Stimulated activated CD4-positive, alpha-beta T cell treated with anti-CD3 and anti-CD28 coated beads, Interleukin-15, amount 100 ng/mL, for 1 hour (primary cell): ENCODE measurements around the gene ENC1.

Experiments
- DNase-seq, 2 donors: peaks; one replicate each; pipeline ENCODE4 v3.0.0-alpha.2; 2020; ENCODE audit warnings: low read depth in 1 of 2, low spot score in 1 of 2

Gene ENC1

DNA sequence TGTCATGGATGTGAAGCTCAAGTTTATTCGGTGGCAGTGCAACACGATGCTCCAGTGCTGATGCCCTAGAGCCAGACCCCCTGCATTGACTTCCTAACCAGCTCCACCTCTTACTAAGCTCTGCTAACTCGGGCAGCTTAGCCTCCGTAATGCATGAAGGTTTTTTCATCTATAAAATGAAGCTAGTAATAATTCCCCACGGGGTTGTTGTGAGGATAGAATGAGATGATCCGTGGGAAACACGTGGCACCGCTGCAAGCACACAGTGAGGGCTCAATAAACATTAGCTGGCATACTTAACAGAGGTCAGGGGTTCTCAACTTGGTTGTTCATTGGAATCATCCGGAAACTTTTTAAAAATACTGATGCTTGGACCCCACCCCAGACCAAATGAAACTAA, 6.8 kb downstream of the ENC1 start:
- DNase-seq, result no peak

DNA sequence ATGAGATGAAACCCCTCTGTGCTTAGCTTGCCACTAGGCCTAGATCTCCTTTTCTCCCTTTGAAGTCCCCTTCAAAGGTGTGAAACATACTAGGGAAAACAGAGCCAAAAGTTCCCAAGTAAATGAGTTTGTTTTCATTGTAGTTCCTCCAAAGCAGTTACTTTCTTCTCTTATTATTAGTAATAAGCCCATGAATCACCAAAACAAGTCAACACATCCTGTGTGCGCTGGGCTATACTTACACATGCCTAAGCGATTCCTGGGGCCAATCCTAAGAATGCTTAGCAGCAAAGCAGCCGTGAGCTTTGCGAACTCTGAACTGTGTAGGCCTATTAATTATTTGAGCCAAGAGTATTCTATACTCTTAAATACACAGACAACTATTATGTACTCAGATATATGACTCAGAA, 7.6 kb downstream of the ENC1 start:
- no peak for DNase-seq

DNA sequence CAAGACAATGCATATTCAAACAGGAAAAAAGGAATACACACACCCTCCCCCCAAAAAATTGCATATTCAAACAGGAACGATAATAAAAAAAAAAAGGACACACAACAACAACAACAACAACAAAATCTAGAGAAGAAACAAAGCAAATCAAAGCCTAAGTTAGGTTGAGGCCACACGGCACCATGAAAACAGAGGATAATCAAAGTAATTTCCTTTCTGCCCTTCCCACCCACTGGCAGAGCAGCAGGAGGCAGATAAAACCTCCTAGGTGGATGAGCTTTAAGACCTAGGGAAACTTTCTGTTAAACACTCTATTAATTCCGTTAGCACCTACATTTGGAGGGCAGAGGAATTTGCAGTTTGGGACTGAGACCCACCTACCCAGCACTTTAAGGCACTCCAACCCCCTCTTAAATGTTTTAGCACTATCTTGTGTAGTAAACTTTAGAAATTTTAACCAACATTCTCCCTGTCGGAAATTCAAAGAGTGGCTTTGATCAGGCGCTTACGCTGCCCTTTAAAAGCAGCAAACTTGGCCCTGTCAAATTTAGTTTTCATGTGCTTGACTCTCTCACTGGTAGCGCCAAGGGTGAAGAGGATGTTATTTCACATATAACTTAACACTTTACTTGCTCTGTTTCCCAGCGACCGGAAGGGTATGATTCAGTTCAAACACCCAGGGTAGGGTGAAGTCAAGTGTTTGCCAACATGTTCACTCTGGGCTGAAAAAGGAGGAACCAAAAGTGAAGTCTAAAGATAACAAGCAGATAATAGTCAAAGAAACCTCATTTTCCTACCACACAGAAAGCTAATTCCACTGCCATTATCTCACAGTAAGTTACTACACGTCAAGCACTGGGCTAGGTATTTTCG, 9.2 kb downstream of the ENC1 start:
- no peak for DNase-seq

DNA sequence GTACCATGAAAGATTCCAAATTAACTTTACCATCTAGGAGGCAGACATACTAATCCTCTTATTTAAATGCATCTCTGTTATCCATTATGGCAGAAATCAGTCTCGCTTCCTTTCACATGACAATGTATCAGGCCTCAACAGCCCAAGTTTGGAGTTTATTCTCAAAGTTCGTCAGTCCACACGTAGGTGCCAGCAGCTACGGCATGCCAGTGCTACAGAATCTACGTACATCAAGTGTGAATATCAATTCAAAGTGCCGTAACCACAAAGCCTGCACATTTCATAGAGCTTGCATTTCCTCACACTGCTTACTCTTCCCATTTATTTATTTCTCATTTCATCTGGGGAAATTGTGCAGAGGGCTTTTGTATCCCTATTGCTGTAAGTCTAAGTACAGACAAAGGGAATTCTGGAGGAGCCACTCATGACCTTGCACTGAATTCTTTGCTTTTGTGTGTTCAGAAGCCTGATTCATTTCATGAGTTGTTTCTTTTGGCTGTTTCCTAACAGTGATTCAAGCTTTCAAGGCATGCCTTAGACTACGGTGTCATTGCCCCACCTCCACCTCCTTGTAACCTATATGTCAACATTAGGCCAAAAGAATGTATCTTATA, 10.0 kb downstream of the ENC1 start:
- no peak for DNase-seq

DNA sequence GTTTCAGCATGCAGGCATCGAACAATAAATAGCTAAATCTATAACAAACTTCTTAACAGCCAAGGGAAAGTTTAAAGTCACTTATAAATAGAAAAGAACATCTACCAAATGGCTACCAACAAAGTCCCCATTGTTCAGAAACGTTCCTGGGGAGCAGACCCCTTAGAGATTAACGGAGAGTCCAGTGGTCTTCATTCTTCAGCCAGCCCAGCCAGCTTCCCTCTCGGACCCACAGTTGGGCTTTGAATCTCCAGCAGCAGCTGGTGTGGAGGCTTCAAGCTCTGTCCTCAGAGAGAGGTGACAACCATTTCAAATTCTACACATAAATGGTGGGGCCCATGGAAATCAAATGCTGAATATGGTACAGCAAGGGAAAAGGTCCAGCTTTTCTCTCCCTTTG, 11.2 kb downstream of the ENC1 start:
- DNase-seq, result no peak

DNA sequence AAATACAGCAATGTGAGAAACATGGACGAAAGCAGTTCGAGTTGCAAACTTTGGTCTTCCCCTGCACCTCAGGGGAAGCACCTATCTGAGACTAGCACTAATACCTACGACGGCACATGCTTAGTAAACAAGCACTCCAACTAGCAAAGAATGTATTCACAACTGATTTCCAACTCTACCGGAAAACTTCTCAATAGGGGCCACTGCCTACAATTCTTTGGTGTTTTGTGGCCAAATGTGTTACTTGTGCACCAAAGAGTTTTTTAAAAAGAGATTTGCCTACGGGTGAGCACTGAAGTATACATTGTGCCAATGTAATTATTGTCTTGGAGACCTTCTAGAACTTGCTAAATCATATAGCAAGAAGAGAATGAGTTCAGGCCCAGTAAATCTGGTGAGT, 12.2 kb downstream of the ENC1 start:
- no peak for DNase-seq

DNA sequence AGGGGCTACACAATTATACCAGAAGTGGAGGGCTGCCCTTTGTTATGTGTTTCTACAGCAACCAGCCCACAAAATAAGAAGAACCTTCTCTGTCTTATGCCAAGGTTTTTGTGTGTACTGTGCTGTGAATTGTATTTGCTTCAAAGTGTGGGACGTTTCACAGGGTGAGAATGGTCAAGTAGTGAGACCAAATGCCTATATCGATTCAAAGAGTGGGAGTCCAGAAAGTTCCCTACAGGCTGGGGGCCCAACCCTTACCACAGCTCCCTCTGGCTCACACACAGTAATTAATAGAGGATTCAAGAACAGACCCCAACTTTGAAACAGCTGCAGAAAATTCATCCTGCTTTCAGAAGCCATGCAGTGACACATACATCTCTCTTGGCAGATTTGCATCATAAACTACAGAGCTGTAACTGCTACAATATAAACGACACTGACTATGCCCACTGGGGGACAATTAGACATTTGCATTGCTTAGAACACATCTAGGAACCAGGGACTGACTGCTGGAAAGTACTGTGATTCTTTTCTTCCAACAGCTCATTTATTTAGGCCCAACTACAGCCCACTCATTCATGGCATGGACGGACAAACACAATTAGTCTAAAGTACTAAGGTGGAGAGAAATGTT, 12.8 kb downstream of the ENC1 start:
- DNase-seq, result no peak

DNA sequence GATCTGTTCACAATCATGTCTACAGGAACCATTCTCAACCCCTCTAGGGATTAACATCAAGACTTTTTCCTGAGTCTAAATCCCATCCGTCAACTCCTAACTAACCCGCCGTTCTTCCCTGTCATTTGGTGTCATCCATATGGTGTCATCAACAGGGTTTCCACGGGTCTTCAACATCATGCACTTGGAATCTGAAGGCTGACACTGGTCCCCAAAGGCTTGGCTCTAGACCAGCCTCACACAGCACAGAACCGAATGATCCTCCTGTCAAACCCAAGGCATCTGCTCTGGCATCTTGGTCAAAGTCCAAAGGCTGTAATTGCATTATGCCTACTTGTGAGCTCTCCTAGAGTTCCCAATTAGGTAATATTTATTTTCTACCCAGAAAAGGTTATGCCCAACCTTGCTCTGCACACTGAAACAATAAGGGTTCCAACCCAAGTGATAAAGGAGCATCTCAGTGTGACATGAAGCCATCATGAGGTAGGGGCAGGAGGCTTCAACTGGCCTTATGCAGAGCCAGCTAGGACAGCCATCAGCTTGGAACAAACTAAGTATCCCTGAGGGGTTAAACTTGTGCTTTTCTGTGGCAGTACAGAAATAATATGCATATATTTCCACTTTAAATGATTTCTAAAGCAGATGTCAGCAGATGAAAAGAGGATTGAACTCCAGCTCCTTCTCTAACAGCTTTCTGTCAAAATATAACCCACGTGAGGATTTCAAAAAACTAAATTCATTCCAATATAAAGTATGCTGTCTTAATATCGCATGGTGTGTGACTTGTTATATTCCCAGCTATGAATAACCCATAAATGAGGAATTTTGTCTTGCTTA, 13.9 kb downstream of the ENC1 start:
- DNase-seq, result no peak

DNA sequence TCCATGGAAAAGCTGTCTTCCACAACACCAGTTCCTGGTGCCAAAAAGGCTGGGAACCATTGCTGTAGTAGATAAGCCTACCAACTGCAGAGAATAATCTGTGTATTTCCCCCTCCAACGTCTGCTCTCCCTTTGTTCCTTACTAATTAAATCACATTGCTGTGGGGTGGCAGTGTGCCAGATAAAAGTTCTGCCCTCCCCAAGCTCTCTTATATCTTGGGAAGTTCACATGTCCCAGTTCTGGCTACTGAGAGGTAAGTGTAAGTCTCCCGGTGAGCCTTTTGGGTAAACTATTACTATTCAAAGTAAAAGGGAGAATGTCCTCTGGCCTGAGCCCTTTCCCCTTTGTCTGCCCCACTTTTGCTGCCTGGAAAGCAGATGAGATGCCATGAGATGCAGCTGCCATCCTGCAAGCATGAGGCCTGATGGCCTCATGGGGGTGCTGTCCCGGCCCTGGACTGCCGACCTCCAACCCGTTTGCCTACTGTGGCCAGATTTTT, 14.7 kb downstream of the ENC1 start:
- no peak for DNase-seq

DNA sequence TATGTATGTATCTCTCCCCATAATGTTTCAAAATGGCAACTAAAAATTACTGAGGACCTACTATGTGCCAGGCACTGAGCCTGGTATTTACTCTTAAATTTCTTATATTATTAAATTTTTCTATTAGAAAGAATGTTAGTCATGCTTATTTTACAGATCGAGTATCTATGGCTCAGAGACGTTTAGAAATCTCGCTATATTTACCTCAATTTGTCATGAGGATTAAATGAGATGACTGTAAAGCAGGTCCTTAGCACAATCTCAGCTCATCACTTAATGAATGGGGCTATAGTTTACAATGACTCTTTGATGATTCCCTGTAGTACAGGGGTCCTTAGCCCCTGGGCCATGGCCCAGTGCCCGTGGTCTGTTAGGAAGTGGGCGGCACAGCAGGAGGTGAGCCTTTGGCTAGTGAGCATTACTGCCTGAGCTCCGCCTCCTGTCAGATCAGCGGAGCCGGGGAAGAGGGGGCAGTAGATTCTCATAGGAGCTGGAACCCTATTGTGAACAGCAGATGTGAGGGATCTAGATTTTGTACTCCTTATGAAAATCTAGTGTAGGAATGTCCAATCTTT, 15.5 kb downstream of the ENC1 start:
- DNase-seq, result no peak

DNA sequence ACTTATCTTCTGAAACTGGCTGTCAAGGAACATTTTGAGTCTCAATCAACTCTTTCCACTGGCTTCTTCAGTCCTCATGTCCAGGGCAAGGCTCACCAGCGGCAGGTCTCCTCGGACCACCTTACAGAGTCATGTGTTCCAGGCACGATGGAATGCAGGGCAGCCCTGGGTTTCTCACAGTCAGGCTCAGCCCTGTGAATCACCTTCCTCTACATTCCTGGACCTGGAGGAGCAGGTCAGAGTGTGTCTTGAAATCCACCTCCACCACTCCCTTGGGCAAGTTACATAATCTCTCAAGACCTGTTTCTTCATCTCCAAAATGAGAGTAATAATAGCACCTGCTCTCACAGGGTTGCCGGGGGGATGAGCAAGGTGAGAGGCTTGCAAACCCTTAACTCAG, 16.0 kb downstream of the ENC1 start:
- no peak for DNase-seq

DNA sequence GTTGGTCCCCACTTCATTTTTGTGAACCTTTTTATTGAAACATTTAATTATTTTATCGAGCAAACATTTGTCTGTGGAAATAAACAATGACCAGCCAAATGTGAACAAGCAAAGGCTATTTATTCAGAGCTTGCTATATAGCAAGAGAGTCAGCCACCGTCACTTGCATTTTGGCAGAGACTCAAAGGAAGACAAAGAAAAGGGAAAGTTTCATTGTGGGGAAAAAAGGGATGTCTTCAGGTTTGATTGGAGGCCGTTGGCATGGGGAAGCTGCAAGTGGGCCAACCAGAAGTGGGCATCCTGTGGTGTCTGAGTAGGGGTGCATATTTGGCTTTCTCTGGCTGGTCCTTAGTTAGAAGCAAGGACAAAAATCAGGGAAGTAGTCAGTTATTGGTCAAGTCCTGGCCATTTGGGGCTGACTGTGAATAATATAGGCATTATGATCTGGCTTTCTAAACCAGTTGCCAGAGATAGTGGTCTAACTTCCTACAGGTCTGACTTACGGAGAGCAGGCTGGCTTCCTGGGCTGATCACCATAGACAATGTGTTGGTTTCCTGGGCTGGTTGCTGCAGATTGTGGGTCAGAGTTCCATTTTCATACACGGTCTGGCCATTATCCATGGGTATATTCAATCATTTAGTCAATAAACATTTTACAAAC, 16.6 kb downstream of the ENC1 start:
- no peak for DNase-seq

DNA sequence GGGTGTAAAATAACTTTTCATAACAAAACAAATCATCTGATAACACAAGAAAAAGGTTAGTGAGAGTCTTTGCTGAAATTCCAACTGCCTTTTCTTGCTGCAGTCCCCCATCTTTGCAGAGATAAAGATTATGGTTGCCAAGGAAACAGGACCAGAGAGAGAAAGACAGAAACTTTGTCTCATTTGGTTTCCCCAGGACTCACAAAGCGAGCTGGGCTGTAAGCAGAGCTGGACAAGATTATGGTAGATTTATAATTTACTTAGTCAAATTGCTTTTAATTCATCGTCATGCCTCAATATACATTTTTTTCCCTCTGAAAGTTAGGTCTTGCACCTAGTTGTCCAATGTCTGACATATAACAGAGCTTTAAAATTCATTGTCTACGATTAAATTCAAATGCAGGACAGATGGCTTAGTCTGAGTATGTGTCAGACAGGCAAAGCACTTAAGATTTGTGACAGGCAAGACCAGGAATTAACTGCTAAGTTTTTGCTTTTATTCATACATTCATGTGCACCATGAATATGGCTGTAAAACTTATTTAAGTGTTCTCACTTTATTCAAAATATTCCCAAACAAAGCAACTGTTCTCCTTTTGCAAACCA, 17.4 kb downstream of the ENC1 start:
- DNase-seq, result no peak

DNA sequence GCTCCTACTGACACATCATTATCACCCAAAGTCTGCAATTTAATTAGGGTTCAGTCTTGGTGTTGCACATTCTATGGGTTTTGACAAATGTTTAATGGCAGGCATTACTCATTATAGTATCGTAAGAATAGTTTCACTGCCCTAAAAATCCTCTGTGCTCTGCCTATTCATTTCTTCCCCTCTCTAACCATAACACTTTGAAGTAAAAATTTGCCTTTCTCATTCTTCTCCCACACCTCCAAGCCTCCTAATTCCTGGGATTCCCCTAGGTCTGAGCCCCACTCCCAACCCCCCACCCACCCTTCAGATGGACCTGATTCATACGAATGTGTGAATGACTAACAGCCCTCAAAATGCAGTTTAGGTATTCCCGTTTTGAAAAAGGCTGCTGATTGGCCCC, 18.4 kb downstream of the ENC1 start:
- DNase-seq, result no peak

DNA sequence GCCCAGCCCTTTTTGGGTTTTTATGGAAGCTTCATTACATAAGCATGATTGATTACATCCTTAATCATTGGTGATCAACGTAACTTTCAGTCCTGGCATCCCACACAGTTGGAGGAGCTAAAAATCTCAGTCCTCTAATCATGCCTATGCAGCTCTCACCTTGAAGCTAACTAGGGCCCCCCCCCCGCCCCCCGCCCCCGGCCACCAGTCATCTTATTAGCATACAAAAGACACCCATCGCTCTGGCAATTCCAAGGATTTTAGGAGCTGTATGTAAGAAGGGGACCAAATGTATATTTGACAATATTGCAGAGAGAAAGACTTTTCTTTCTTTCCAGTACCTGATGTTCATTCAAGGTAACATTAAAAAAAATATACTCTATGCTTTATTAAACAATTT, 19.0 kb downstream of the ENC1 start:
- DNase-seq, result no peak

DNA sequence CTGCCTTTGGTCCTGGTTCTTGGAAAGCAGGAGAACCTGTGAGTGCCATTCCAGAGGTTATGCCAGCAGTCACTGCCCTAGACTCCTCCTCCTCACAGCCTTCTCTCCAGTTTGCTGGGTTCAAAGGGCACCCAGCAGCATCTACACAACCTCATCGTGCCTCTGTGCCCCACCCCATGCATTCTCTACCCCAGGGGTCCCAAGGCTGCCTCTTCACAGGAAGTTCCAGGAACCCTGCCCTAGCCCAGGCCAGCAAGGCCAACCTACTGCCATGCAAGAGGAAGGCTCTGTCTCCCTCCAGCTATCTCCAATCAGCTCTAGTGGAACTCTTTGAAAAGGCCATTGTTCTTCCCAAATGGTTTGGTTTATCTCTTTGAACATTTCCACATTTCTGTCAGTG, 21.2 kb downstream of the ENC1 start:
- no peak for DNase-seq

DNA sequence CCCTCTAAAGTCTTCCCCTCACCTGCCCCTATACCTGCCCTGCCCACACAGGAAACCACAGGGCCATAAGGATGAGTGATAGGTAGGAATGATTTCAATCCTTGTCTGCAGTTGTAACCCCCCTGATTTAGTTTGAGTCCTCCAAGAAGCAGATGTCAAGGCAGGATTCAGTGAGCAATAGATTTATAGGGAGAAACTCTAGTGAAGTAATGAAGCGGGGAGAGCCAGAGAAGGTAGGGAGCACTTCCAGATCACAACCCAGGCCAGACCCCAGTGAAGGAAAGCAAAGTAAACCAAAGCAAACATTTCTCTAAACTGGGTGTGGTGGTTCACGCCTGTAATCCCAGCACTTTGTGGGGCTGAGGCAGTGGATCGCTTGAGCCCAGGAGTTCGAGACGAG, 22.4 kb downstream of the ENC1 start:
- no peak for DNase-seq

DNA sequence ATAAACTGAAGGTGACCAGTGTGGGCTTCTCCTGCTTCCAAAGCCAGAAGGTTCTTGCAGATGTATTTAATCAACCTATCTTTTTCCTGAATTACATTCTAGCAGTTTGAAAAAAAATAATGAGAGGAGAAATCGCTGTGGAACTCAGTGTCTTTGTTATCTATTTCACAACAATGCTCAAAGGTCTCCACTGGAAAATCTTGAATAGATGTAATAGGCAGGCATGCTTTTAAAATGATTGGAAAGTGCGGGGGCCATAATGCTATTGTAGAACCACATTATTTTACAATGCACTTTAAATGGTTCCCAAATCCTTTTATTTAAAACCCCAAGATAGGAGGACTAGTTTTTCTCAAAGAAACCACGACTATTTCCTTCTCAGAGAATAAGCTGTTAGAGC, 23.3 kb downstream of the ENC1 start:
- DNase-seq, result no peak

DNA sequence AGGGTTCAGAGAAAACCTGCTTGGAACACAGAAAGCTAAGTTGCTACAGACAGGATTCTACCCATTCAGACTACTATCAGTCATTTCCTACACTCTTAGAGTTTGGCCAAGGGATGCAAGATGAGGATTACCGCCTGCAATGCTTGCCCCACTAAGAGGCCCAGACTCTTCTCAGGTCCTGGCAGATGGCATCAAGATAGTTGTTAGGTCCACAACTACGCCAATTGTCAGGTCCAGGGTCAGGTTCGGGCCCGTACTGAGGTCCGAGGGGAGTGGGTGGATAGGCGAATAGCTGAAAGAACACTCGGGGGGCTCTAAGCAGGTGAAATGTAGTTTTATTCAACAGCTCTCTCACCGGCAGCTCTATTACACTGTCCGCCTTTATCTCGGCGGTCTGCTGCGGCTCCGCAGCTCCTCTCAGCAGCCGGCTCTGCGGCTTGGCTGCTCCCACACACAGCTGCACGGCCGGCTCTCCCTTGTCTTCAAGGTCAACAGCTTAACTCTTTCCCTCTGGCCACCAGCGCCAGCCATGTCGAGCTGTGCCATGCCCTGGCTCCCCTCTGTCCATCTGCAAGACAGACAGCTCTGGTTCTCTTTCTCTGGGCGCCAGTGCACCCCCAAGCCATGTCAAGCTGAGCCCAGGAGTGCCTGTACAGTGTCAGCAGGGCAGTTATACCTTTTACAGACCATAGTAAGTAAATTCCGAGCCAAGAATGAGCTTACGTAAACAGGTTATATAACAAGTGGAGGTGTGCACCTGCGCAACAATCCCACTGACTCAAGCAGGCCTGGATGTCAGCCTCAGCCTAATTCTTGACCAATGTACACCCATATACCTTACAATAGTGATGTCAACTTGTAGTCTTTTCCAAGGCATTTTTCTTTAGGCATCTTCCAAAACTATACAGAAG, 24.0 kb downstream of the ENC1 start:
- no peak for DNase-seq
